Measurements from ENCODE around the gene SLCO4A1. TPM values are rescaled to one million over a fixed set of nuclear protein-coding genes. Genes with fewer than 3 reads are reported as not detected.

SLCO4A1 gene
- total and polyA plus RNA-seq, 2 of the 4 experiments (the other 2 are of a cell fraction): 0.72 to 1.1 TPM

DNA sequence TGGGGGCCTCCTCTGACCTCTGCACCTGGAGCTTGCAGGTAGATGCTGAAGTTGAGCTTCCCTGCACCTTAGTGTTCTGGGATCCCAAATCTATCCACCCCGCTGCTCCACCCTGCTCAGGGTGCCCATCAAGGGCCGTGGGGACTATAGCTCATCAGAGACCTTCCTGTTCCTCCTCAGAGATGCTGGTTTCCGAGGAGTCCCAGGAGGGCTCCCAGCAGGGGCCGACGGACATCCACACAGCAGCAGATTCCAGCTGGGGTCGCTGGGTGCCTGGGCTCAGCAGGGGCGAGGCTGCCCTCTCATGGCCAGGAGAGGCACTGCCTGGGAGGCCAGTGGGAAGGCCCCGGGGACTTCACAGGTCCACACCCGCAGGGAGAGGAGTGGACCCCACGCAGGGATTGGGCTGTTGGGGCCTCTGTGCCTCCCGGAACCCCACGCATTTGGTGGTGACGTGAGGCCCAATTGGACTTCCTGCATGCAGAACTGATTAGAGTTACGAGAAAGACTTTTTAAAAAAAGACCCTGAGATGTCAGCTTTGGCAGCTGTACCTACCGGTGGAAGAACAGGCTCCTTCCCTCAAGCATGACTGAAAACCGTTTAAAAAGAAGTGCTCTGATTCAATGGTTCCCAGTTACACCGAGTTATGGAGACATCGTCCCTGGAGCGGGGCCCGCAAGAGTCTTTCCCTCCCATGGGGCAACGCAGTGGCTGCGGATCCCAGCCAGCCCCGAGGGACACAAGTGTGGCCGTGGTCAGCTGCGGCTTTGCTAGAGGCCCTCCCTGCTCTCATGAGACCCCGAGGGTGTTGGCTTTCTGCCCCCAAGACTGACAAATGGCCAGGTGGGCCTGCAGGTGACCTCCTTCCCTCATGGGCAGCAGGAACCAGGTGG, 25.3 kb upstream of the SLCO4A1 start:
- H3K79me1 ChIP-seq (ENCODE audit: low read depth in 1 of 2, low read length in 2 of 2): no peaks in the 10 kb centered on the region
- H3K14ac ChIP-seq (replicated peaks; ENCODE audit: low read depth, low read length): no peak overlapping the region
- peak; percentile 49 for DNase-seq
- H3K56ac ChIP-seq (ENCODE audit: extremely low read depth, insufficient read depth, low read length): no peak overlapping the region
- H2BK120ac ChIP-seq (ENCODE audit: low read depth, low read length): no peak overlapping the region
- peak; percentile 99 for ATAC-seq (ENCODE audit: low read depth)
- H3K27ac ChIP-seq (ENCODE audit: insufficient read depth, low read length): no peak overlapping the region
- intact Hi-C loops (cut with micrococcal nuclease) (loop anchor here (1.0 kb wide), 2 partner anchors 117 to 207 kb away; no protein-coding TSS in a partner anchor), in situ Hi-C loops (cut with MboI; ENCODE audit: low sequenced_read_pairs) (loop anchor here (10.0 to 25.0 kb wide), 2 partner anchors 112 to 330 kb away; no protein-coding TSS in a partner anchor), dilution Hi-C loops (cut with HindIII; ENCODE audit: low sequenced_read_pairs, unreplicated experiment) (no loop called here)
- H4K20me1 ChIP-seq (ENCODE audit: insufficient read depth, low read length): no peaks in the 10 kb centered on the region
- no peak overlapping the region for H2AK5ac ChIP-seq (ENCODE audit: low read depth, low read length)
- no peak overlapping the region for H4K91ac ChIP-seq (ENCODE audit: insufficient read depth, low read depth, low read length)
- TF ChIP-seq, protein P1, sequence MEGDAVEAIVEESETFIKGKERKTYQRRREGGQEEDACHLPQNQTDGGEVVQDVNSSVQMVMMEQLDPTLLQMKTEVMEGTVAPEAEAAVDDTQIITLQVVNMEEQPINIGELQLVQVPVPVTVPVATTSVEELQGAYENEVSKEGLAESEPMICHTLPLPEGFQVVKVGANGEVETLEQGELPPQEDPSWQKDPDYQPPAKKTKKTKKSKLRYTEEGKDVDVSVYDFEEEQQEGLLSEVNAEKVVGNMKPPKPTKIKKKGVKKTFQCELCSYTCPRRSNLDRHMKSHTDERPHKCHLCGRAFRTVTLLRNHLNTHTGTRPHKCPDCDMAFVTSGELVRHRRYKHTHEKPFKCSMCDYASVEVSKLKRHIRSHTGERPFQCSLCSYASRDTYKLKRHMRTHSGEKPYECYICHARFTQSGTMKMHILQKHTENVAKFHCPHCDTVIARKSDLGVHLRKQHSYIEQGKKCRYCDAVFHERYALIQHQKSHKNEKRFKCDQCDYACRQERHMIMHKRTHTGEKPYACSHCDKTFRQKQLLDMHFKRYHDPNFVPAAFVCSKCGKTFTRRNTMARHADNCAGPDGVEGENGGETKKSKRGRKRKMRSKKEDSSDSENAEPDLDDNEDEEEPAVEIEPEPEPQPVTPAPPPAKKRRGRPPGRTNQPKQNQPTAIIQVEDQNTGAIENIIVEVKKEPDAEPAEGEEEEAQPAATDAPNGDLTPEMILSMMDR (conservative IDR thresholded peaks at IDR 0.05; ENCODE audit: low read depth, low read length): peak; percentile 95
- peak; percentile 92 for TF ChIP-seq RAD21 (IDR thresholded peaks at IDR 0.05; ENCODE audit: low read length)
- TF ChIP-seq RCOR1 (IDR thresholded peaks at IDR 0.05; ENCODE audit: insufficient replicate concordance, low read length): no peak
- TF ChIP-seq NFE2L2 (IDR thresholded peaks at IDR 0.05; ENCODE audit: low read depth, low read length): no peak
- no peak for TF ChIP-seq MXI1 (IDR thresholded peaks at IDR 0.05; ENCODE audit: borderline replicate concordance, low read depth, low read length)
- no peak for TF ChIP-seq CHD1 (IDR thresholded peaks at IDR 0.05; ENCODE audit: low read depth, low read length)
- TF ChIP-seq RFX5 (IDR thresholded peaks at IDR 0.05; ENCODE audit: low read depth, low read length): no peak
- TF ChIP-seq, protein P2, sequence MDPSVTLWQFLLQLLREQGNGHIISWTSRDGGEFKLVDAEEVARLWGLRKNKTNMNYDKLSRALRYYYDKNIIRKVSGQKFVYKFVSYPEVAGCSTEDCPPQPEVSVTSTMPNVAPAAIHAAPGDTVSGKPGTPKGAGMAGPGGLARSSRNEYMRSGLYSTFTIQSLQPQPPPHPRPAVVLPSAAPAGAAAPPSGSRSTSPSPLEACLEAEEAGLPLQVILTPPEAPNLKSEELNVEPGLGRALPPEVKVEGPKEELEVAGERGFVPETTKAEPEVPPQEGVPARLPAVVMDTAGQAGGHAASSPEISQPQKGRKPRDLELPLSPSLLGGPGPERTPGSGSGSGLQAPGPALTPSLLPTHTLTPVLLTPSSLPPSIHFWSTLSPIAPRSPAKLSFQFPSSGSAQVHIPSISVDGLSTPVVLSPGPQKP (IDR thresholded peaks at IDR 0.05; ENCODE audit: borderline replicate concordance, low read depth, low read length): no peak
- no peak; the same call in 1 of the 2 replicates for TF ChIP-seq MAZ (IDR thresholded peaks at IDR 0.05; ENCODE audit: borderline replicate concordance, low read depth, low read length)
- TF ChIP-seq BHLHE40 (IDR thresholded peaks at IDR 0.05; ENCODE audit: low read depth, low read length): no peak
- TF ChIP-seq MAFK (IDR thresholded peaks at IDR 0.05; ENCODE audit: low read depth, low read length): no peak
- TF ChIP-seq, protein P3, sequence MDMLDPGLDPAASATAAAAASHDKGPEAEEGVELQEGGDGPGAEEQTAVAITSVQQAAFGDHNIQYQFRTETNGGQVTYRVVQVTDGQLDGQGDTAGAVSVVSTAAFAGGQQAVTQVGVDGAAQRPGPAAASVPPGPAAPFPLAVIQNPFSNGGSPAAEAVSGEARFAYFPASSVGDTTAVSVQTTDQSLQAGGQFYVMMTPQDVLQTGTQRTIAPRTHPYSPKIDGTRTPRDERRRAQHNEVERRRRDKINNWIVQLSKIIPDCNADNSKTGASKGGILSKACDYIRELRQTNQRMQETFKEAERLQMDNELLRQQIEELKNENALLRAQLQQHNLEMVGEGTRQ (IDR thresholded peaks at IDR 0.05; ENCODE audit: low read depth, low read length): no peak
- peak; percentile 78 for TF ChIP-seq SMC3 (IDR thresholded peaks at IDR 0.05; ENCODE audit: low read depth, low read length)
- no peak overlapping the region for H2BK20ac ChIP-seq (ENCODE audit: low read depth, low read length)
- no peak overlapping the region for H3K18ac ChIP-seq (ENCODE audit: low read depth, low read length)
- peak overlapping the region; percentile 57 for H2AFZ ChIP-seq (replicated peaks; ENCODE audit: low read length, poor library complexity)
- CTCF ChIA-PET: interaction anchor here (0.7 to 1.5 kb wide), 5 partner anchors 9 to 117 kb away, joined by 3 to 7 read pairs (median 3); no protein-coding TSS in a partner anchor
- no peaks in the 10 kb centered on the region for H3K9me1 ChIP-seq (ENCODE audit: insufficient read depth, low read length)
- H2BK15ac ChIP-seq (ENCODE audit: low read depth, low read length): no peak overlapping the region
- no peak overlapping the region for H2BK5ac ChIP-seq (ENCODE audit: low read depth, low read length, poor library complexity, severe bottlenecking)
- POLR2A ChIA-PET (ENCODE audit: unreplicated experiment): no interaction called here
- no peak overlapping the region for H3K23ac ChIP-seq (ENCODE audit: low read depth, low read length)
- no peak overlapping the region for H4K5ac ChIP-seq (ENCODE audit: low read depth, low read length)
- no peak overlapping the region for H3K9ac ChIP-seq (ENCODE audit: low read depth, low read length)
- peak overlapping the region; percentile 77 for H2AK9ac ChIP-seq (replicated peaks; ENCODE audit: low read depth, low read length, poor library complexity)
- H4K8ac ChIP-seq (ENCODE audit: low read depth in 2 of 2, low read length in 2 of 2): no peak overlapping the region
- H3K4me2 ChIP-seq (ENCODE audit: low read depth, low read length): no peak overlapping the region
- H3K4me1 ChIP-seq (ENCODE audit: control insufficient read depth, insufficient read depth, low read length): no peaks in the 10 kb centered on the region; the same call in 1 of the 2 replicates
- peaks cover 22% of the 10 kb centered on the region for H3K27me3 ChIP-seq (ENCODE audit: control insufficient read depth, insufficient read depth, low read length)
- WGBS, 2 experiments (ENCODE audit: extremely low coverage in 2 of 2, insufficient read length in 1 of 2): 38% methylated on average over 6 of the region's 26 CpGs; no CpG with 5 or more reads in 1 of the 2 experiments
- no peak overlapping the region for H3K4ac ChIP-seq (ENCODE audit: low read depth, low read length)
- no peak overlapping the region for H3K4me3 ChIP-seq (ENCODE audit: insufficient read depth, low read depth, low read length)
- no TSS peak for BruUV-seq (replicated peaks)
- no peaks in the 10 kb centered on the region for H3K36me3 ChIP-seq (ENCODE audit: control insufficient read depth, insufficient read depth, low read length)
- no peaks in the 10 kb centered on the region for H3K9me3 ChIP-seq (ENCODE audit: control insufficient read depth, insufficient read depth, low read length)

Data from IMR-90 (cell line).